ENCODE results near the gene DIRAS2.

GRCh38 chr9:90637626-90638025 is 5.0 kb downstream of the DIRAS2 start:
- TF ChIP-seq POLR2A (IDR thresholded peaks at IDR 0.05; ENCODE audit: low read length) (no peak), GATA1 (IDR thresholded peaks at IDR 0.05; ENCODE audit: low read depth, low read length) (no peak)

Measured in erythroblast (primary cell).